ENCODE measurements around the gene ADAMTSL2.

GRCh38 chr9:133583111-133583510 lies 48.6 kb downstream of the ADAMTSL2 start:
- TF ChIP-seq CTCF (IDR thresholded peaks at IDR 0.05; ENCODE audit: low read depth, low read length) (no peak), EZH2phosphoT487 (IDR thresholded peaks at IDR 0.05; ENCODE audit: low read depth) (no peak)
